HG03575 (cell line): ENCODE measurements around the gene NLGN1.

Source experiments
- ATAC-seq: cut with Tn5 transposase; IDR thresholded peaks from one replicate; pipeline ENCODE4 v1.9.1; 2021; ENCODE audit not compliant: unreplicated experiment, insufficient number of reproducible peaks, low FRiP score; ENCODE audit errors: extremely low read depth

Gene NLGN1

GRCh38 chr3:174243171-174243570 is 845.6 kb downstream of the NLGN1 start:
- ATAC-seq: no peak

GRCh38 chr3:174247687-174248152 is 850.2 kb downstream of the NLGN1 start:
- ATAC-seq: no peak

GRCh38 chr3:174251681-174252080 is 854.1 kb downstream of the NLGN1 start:
- no peak for ATAC-seq

GRCh38 chr3:174253196-174253823 is 855.8 kb downstream of the NLGN1 start:
- no peak for ATAC-seq

GRCh38 chr3:174253940-174254339 is 856.4 kb downstream of the NLGN1 start:
- no peak for ATAC-seq

GRCh38 chr3:174255454-174255853 is 857.9 kb downstream of the NLGN1 start:
- no peak for ATAC-seq

GRCh38 chr3:174266476-174266875 is 868.9 kb downstream of the NLGN1 start:
- no peak for ATAC-seq

- ATAC-seq: no peak
These were observed 870.5 kb downstream of the NLGN1 start for GRCh38 chr3:174268061-174268460.

GRCh38 chr3:174268586-174268985 is 871.0 kb downstream of the NLGN1 start:
- no peak for ATAC-seq

- ATAC-seq: no peak
These were observed 873.3 kb downstream of the NLGN1 start for GRCh38 chr3:174270841-174271240.

GRCh38 chr3:174275336-174275735 is 877.8 kb downstream of the NLGN1 start:
- ATAC-seq: no peak

- no peak for ATAC-seq
These were observed 879.3 kb downstream of the NLGN1 start for GRCh38 chr3:174276826-174277225.

- ATAC-seq: no peak
These were observed 880.5 kb downstream of the NLGN1 start for GRCh38 chr3:174278094-174278493.

GRCh38 chr3:174280186-174280585 is 882.6 kb downstream of the NLGN1 start:
- ATAC-seq: no peak

GRCh38 chr3:174285242-174285864 is 887.8 kb downstream of the NLGN1 start:
- ATAC-seq: no peak

GRCh38 chr3:174287705-174288104 is 890.2 kb downstream of the NLGN1 start:
- no peak for ATAC-seq

GRCh38 chr3:174294616-174295015 is 897.1 kb downstream of the NLGN1 start:
- ATAC-seq: no peak

GRCh38 chr3:174295306-174296092 is 898.0 kb downstream of the NLGN1 start:
- ATAC-seq: no peak

GRCh38 chr3:174302746-174303315 is 905.3 kb downstream of the NLGN1 start:
- no peak for ATAC-seq
